K562 (cell line): ENCODE results near the gene BNIPL.

Source experiments
- BCOR ChIP-seq: fragments of 450-650 bp; IDR thresholded peaks from 2 replicates; pipeline ENCODE4 v1.6.1; 2016
- POLR2AphosphoS5 ChIP-seq: IDR thresholded peaks from 2 replicates; pipeline ENCODE4 v1.6.1; 2011; ENCODE audit warnings: mild to moderate bottlenecking, low read depth, low read length, moderate library complexity; ENCODE audit not compliant: control insufficient read depth, insufficient read depth
- RAD21 ChIP-seq, 2 experiments: fragments of 250-450 bp in 1 of 2; fragments of 450-650 bp in 1 of 2; sonication (Bioruptor Pico) in 1 of 2; formaldehyde crosslinking in 1 of 2; IDR thresholded peaks in 1 of 2; conservative IDR thresholded peaks in 1 of 2; 2 replicates each; pipeline versions ENCODE4 v1.4.0 to v1.8.0; 2020 to 2022; ENCODE audit warnings: mild to moderate bottlenecking in 2 of 2, moderate library complexity in 1 of 2
- SIN3A ChIP-seq, 2 experiments: fragments of 150-350 bp in 1 of 2; IDR thresholded peaks; 2 replicates each; pipeline ENCODE4 v1.6.1; 2011 to 2016; ENCODE audit warnings: borderline replicate concordance in 2 of 2, low read depth in 2 of 2, low read length in 2 of 2, mild to moderate bottlenecking in 2 of 2, moderate library complexity in 2 of 2; ENCODE audit not compliant: control insufficient read depth in 1 of 2
- TRIM28 ChIP-seq: fragments of 450-650 bp; IDR thresholded peaks from 2 replicates; pipeline ENCODE4 v1.6.1; 2017
- TF ChIP-seq, protein P1 (sequence below): sonication (generic); formaldehyde crosslinking; IDR thresholded peaks from 2 replicates; pipeline ENCODE4 v1.8.0; 2022; ENCODE audit warnings: mild to moderate bottlenecking, low read depth, missing genetic modification reagents

DNA sequence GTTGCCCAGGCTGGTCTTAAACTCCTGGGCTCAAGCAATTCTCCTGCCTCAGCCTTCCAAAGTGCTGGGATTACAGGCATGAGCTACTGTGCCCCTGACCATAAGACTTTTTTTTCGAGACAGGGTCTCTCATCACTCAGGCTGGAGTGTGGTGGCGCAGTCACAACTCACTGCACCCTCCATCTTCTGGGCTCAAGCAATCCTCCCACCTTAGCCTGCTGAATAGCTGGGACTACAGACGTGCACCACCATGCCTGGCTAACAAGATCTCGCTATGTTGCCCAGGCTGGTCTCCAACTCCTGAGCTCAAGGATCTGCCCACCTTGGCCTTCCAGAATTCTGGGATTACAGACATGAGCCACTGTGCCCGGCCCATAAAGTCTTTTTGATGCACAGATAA, 13.1 kb downstream of the BNIPL start:
- TF ChIP-seq BCOR (no peak), SIN3A (IDR thresholded peaks at IDR 0.05; ENCODE audit: borderline replicate concordance in 2 of 2, control insufficient read depth in 1 of 2, low read depth in 2 of 2, low read length in 2 of 2) (no peak), POLR2AphosphoS5 (no peak), RAD21 (CRISPR knock-in tag; conservative IDR thresholded peaks at IDR 0.05 in 1 of 2, IDR thresholded peaks at IDR 0.05 in 1 of 2) (no peak), TRIM28 (no peak)
- TF ChIP-seq, protein P1, sequence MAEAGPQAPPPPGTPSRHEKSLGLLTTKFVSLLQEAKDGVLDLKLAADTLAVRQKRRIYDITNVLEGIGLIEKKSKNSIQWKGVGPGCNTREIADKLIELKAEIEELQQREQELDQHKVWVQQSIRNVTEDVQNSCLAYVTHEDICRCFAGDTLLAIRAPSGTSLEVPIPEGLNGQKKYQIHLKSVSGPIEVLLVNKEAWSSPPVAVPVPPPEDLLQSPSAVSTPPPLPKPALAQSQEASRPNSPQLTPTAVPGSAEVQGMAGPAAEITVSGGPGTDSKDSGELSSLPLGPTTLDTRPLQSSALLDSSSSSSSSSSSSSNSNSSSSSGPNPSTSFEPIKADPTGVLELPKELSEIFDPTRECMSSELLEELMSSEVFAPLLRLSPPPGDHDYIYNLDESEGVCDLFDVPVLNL (CRISPR knock-in tag) = no peak
